Thymus (tissue), 11 donors: Measurements from ENCODE around the gene ACTN3. TPM values are rescaled to one million over a fixed set of nuclear protein-coding genes. Genes with fewer than 3 reads are reported as not detected.

ENCODE experiments used
- DNase-seq, 9 donors: peaks; one replicate each; pipeline ENCODE4 v3.0.0-alpha.2; 2013; ENCODE audit warnings: low spot score in 9 of 9, low read depth in 6 of 9, missing footprints in 1 of 9
- H3K27ac ChIP-seq, 2 donors: one replicate each; pipeline ENCODE4 v1.5.1; 2013; ENCODE audit warnings: control low read depth in 1 of 2, low read depth in 1 of 2, low read length in 1 of 2, mild to moderate bottlenecking in 1 of 2, moderate library complexity in 1 of 2
- H3K27me3 ChIP-seq, 2 donors: one replicate each; pipeline ENCODE4 v1.5.1; 2013; ENCODE audit warnings: low read length in 1 of 2; ENCODE audit not compliant: control insufficient read depth in 2 of 2, insufficient read depth in 1 of 2
- H3K36me3 ChIP-seq, 2 donors: one replicate each; pipeline ENCODE4 v1.5.1; 2013; ENCODE audit warnings: low read length in 1 of 2, mild to moderate bottlenecking in 1 of 2, moderate library complexity in 1 of 2; ENCODE audit not compliant: control insufficient read depth in 2 of 2, insufficient read depth in 2 of 2
- H3K4me1 ChIP-seq, 2 donors: one replicate each; pipeline ENCODE4 v1.5.1; 2013; ENCODE audit warnings: low read length in 2 of 2; ENCODE audit not compliant: control insufficient read depth in 2 of 2, insufficient read depth in 2 of 2
- H3K4me3 ChIP-seq, 2 donors: one replicate each; pipeline ENCODE4 v1.5.1; 2013; ENCODE audit warnings: low read length in 2 of 2, control low read depth in 1 of 2, mild to moderate bottlenecking in 1 of 2
- H3K9me3 ChIP-seq, 2 donors: one replicate each; pipeline ENCODE4 v1.5.1; 2013; ENCODE audit warnings: low read length in 1 of 2, mild to moderate bottlenecking in 1 of 2; ENCODE audit not compliant: control insufficient read depth in 2 of 2, insufficient read depth in 1 of 2
- WGBS: extraction: QIAGEN DNeasy Blood & Tissue Kit; methylation state at CpG from one replicate; pipeline ENCODE4 v1.1.7; 2013; 5-methylcytosine and 5-hydroxymethylcytosine counted together
- polyA plus RNA-seq: library from polyadenylated mRNA; stranded (reverse); fragments of 200-250 nt; gene quantifications from one replicate; pipeline ENCODE4 v1.2.3, GENCODE V29; 2013
- total RNA-seq: library from RNA; stranded (reverse); fragments of 120-200 nt; gene quantifications from one replicate; pipeline ENCODE4 v1.2.4, GENCODE V29; 2013
- donor health status: healthy.

ACTN3 gene
- total and polyA plus RNA-seq, 2 donors: 0.05 TPM

GRCh38 chr11:66548774-66549630 is 2.3 kb downstream of the ACTN3 start:
- peaks cover 0 to 6% of the 10 kb centered on the region in 2 donors for H3K9me3 ChIP-seq
- no peak overlapping the region for H3K4me3 ChIP-seq
- DNase-seq: no peak
- H3K36me3 ChIP-seq: no peaks in the 10 kb centered on the region
- 81% methylated on average over 16 of the region's 16 CpGs for WGBS
- H3K27me3 ChIP-seq: peaks cover 12 to 59% of the 10 kb centered on the region in 2 donors
- H3K27ac ChIP-seq: no peak overlapping the region
- peaks cover 7 to 22% of the 10 kb centered on the region in 2 donors for H3K4me1 ChIP-seq

- peaks cover 0 to 6% of the 10 kb centered on the region in 2 donors for H3K9me3 ChIP-seq
- H3K4me1 ChIP-seq: peaks cover 4 to 16% of the 10 kb centered on the region in 2 donors
- no peak for DNase-seq
- WGBS: 97% methylated on average over 3 of the region's 3 CpGs
- no peaks in the 10 kb centered on the region for H3K36me3 ChIP-seq
- no peak overlapping the region for H3K27ac ChIP-seq
- peaks cover 12 to 59% of the 10 kb centered on the region in 2 donors for H3K27me3 ChIP-seq
- H3K4me3 ChIP-seq: no peak overlapping the region
Observed at GRCh38 chr11:66549696-66550095, 3.0 kb downstream of the ACTN3 start.

- no peak overlapping the region for H3K27ac ChIP-seq
- H3K4me3 ChIP-seq: no peak overlapping the region
- WGBS: 96% methylated on average over 4 of the region's 4 CpGs
- peaks cover 0 to 6% of the 10 kb centered on the region in 2 donors for H3K9me3 ChIP-seq
- peaks cover 4 to 8% of the 10 kb centered on the region in 2 donors for H3K4me1 ChIP-seq
- no peak for DNase-seq
- H3K27me3 ChIP-seq: peaks cover 12 to 68% of the 10 kb centered on the region in 2 donors
- no peaks in the 10 kb centered on the region for H3K36me3 ChIP-seq
Observed at GRCh38 chr11:66550887-66551286, 4.2 kb downstream of the ACTN3 start.

GRCh38 chr11:66554602-66555001 is 7.9 kb downstream of the ACTN3 start:
- no peaks in the 10 kb centered on the region for H3K9me3 ChIP-seq
- H3K36me3 ChIP-seq: no peaks in the 10 kb centered on the region
- 90% methylated on average over 5 of the region's 5 CpGs for WGBS
- peaks cover 9 to 62% of the 10 kb centered on the region in 2 donors for H3K27me3 ChIP-seq
- H3K4me1 ChIP-seq: peaks cover 0 to 5% of the 10 kb centered on the region in 2 donors
- no peak for DNase-seq
- no peak overlapping the region for H3K4me3 ChIP-seq
- no peak overlapping the region for H3K27ac ChIP-seq

- Histone ChIP-seq H3K27ac (no peak overlapping the region), H3K4me1 (peaks cover 0 to 5% of the 10 kb centered on the region in 2 donors), H3K9me3 (no peaks in the 10 kb centered on the region), H3K36me3 (no peaks in the 10 kb centered on the region), H3K4me3 (no peak overlapping the region), H3K27me3 (peaks cover 9 to 62% of the 10 kb centered on the region in 2 donors)
- no peak for DNase-seq
- WGBS: 86% methylated on average over 3 of the region's 3 CpGs
Observed at GRCh38 chr11:66555416-66555815, 8.7 kb downstream of the ACTN3 start.

- 91% methylated on average over 7 of the region's 7 CpGs for WGBS
- no peaks in the 10 kb centered on the region for H3K36me3 ChIP-seq
- no peak for DNase-seq
Observed at GRCh38 chr11:66556086-66556485, 9.4 kb downstream of the ACTN3 start.

GRCh38 chr11:66557733-66558326 is 11.1 kb downstream of the ACTN3 start:
- Histone ChIP-seq H3K4me1 (peaks cover 0 to 5% of the 10 kb centered on the region in 2 donors), H3K27me3 (peaks cover 9 to 58% of the 10 kb centered on the region in 2 donors), H3K27ac (no peak overlapping the region), H3K36me3 (no peaks in the 10 kb centered on the region), H3K9me3 (no peaks in the 10 kb centered on the region), H3K4me3 (no peak overlapping the region)
- WGBS: 96% methylated on average over 24 of the region's 24 CpGs
- DNase-seq: no peak

More at GRCh38 chr11:66556086-66556485, 9.4 kb downstream of the ACTN3 start:
- Histone ChIP-seq H3K4me1 (peaks cover 0 to 5% of the 10 kb centered on the region in 2 donors), H3K27me3 (peaks cover 9 to 59% of the 10 kb centered on the region in 2 donors), H3K9me3 (no peaks in the 10 kb centered on the region), H3K4me3 (no peak overlapping the region), H3K27ac (no peak overlapping the region)

GRCh38 chr11:66559142-66559865 is 12.6 kb downstream of the ACTN3 start:
- H3K9me3 ChIP-seq: no peaks in the 10 kb centered on the region
- H3K27ac ChIP-seq: no peak overlapping the region
- no peaks in the 10 kb centered on the region for H3K36me3 ChIP-seq
- peaks cover 0 to 5% of the 10 kb centered on the region in 2 donors for H3K4me1 ChIP-seq
- DNase-seq: peak in 1 of 9 donors; percentile 16
- H3K4me3 ChIP-seq: no peak overlapping the region
- WGBS: 32% methylated on average over 50 of the region's 50 CpGs
- H3K27me3 ChIP-seq: peaks cover 9 to 59% of the 10 kb centered on the region in 2 donors
